IMR-90 (cell line): ENCODE results near the gene TP63. TPM values are rescaled to one million over a fixed set of nuclear protein-coding genes. Genes with fewer than 3 reads are reported as not detected.

Experiments
- ATAC-seq: fragments of 200-7000 bp; cut with Tn5 transposase; 2 replicates; pipeline ENCODE4 v1.9.1; 2020; ENCODE audit warnings: low read depth, mild to moderate bottlenecking, moderate library complexity
- BruUV-seq: library from RNA; stranded (reverse); fragments of 400-500 nt; replicated peaks from 2 replicates; lab custom pipeline; 2021; lab: Mats Ljungman, UMichigan
- CTCF ChIA-PET: fragments of 300-600 bp; formaldehyde crosslinking; extraction: SDS; loops from one replicate; lab custom pipeline; 2021; ENCODE audit warnings: antibody characterized with exemption; lab: Yijun Ruan, JAX
- POLR2A ChIA-PET: fragments of 300-600 bp; sonication (Branson Sonifier 250); formaldehyde crosslinking; loops from one replicate; lab custom pipeline; 2022; ENCODE audit warnings: antibody characterized with exemption; ENCODE audit not compliant: unreplicated experiment; lab: Charles Lee
- DNase-seq: peaks from one replicate; pipeline ENCODE4 v3.0.0; 2013
- H2AFZ ChIP-seq: replicated peaks from 2 replicates; pipeline ENCODE3; 2013; ENCODE audit warnings: low read length, mild to moderate bottlenecking; ENCODE audit not compliant: poor library complexity
- H2AK5ac ChIP-seq: 2 replicates; pipeline ENCODE4 v1.6.1; 2013; ENCODE audit warnings: low read depth, low read length, inconsistent platforms
- H2AK9ac ChIP-seq: replicated peaks from 2 replicates; pipeline ENCODE3; 2013; ENCODE audit warnings: mild to moderate bottlenecking, low read depth, low read length, moderate library complexity; ENCODE audit not compliant: poor library complexity
- H2BK120ac ChIP-seq: 2 replicates; pipeline ENCODE4 v1.6.1; 2013; ENCODE audit warnings: low read depth, low read length, inconsistent platforms
- H2BK15ac ChIP-seq: 3 replicates; pipeline ENCODE4 v1.6.1; 2013; ENCODE audit warnings: low read depth, low read length, inconsistent platforms
- H2BK20ac ChIP-seq: 2 replicates; pipeline ENCODE4 v1.6.1; 2013; ENCODE audit warnings: low read depth, mild to moderate bottlenecking, inconsistent platforms, low read length, moderate library complexity
- H2BK5ac ChIP-seq: 2 replicates; pipeline ENCODE4 v1.6.1; 2013; ENCODE audit warnings: mild to moderate bottlenecking, low read depth, low read length, inconsistent platforms; ENCODE audit not compliant: poor library complexity, severe bottlenecking
- H3K14ac ChIP-seq: replicated peaks from 2 replicates; pipeline ENCODE4 v1.6.1; 2013; ENCODE audit warnings: low read depth, low read length, inconsistent platforms
- H3K18ac ChIP-seq: 2 replicates; pipeline ENCODE4 v1.6.1; 2013; ENCODE audit warnings: low read depth, low read length, control low read depth
- H3K23ac ChIP-seq: 2 replicates; pipeline ENCODE4 v1.6.1; 2013; ENCODE audit warnings: low read depth, low read length, inconsistent platforms
- H3K27ac ChIP-seq: 2 replicates; pipeline ENCODE4 v1.5.1; 2013; ENCODE audit warnings: mild to moderate bottlenecking, control low read depth, low read length; ENCODE audit not compliant: insufficient read depth
- H3K27me3 ChIP-seq: 2 replicates; pipeline ENCODE4 v1.6.1; 2013; ENCODE audit warnings: low read length; ENCODE audit not compliant: control insufficient read depth, insufficient read depth
- H3K36me3 ChIP-seq: 2 replicates; pipeline ENCODE4 v1.6.1; 2013; ENCODE audit warnings: low read length, mixed read lengths; ENCODE audit not compliant: control insufficient read depth, insufficient read depth
- H3K4ac ChIP-seq: 2 replicates; pipeline ENCODE4 v1.6.1; 2013; ENCODE audit warnings: low read depth, low read length, inconsistent platforms
- H3K4me1 ChIP-seq: 2 replicates; pipeline ENCODE4 v1.6.1; 2013; ENCODE audit warnings: low read length, mixed read lengths; ENCODE audit not compliant: control insufficient read depth, insufficient read depth
- H3K4me2 ChIP-seq: 2 replicates; pipeline ENCODE4 v1.6.1; 2013; ENCODE audit warnings: low read depth, mild to moderate bottlenecking, control low read depth, low read length, moderate library complexity
- H3K4me3 ChIP-seq: 2 replicates; pipeline ENCODE4 v1.5.1; 2013; ENCODE audit warnings: low read depth, mild to moderate bottlenecking, control low read depth, low read length, moderate library complexity; ENCODE audit not compliant: insufficient read depth
- H3K56ac ChIP-seq: 2 replicates; pipeline ENCODE4 v1.6.1; 2013; ENCODE audit warnings: low read length, inconsistent platforms; ENCODE audit not compliant: insufficient read depth; ENCODE audit errors: extremely low read depth
- H3K79me1 ChIP-seq, 2 experiments: 2 replicates each; pipeline ENCODE4 v1.6.1; 2013; ENCODE audit warnings: low read length in 2 of 2, inconsistent platforms in 1 of 2, low read depth in 1 of 2
- H3K9ac ChIP-seq: 2 replicates; pipeline ENCODE4 v1.6.1; 2013; ENCODE audit warnings: low read depth, low read length, control low read depth
- H3K9me1 ChIP-seq: 2 replicates; pipeline ENCODE4 v1.6.1; 2013; ENCODE audit warnings: low read length, inconsistent platforms; ENCODE audit not compliant: insufficient read depth
- H3K9me3 ChIP-seq: 2 replicates; pipeline ENCODE4 v1.6.1; 2013; ENCODE audit warnings: low read length; ENCODE audit not compliant: control insufficient read depth, insufficient read depth
- H4K20me1 ChIP-seq: 2 replicates; pipeline ENCODE4 v1.6.1; 2013; ENCODE audit warnings: low read length, inconsistent platforms; ENCODE audit not compliant: insufficient read depth
- H4K5ac ChIP-seq: 2 replicates; pipeline ENCODE4 v1.6.1; 2013; ENCODE audit warnings: mild to moderate bottlenecking, low read depth, low read length, control low read depth
- H4K8ac ChIP-seq, 2 experiments: 2 replicates each; pipeline ENCODE4 v1.6.1; 2013; ENCODE audit warnings: low read depth in 2 of 2, low read length in 2 of 2, control low read depth in 1 of 2, inconsistent platforms in 1 of 2
- H4K91ac ChIP-seq: 2 replicates; pipeline ENCODE4 v1.6.1; 2013; ENCODE audit warnings: low read depth, low read length, inconsistent platforms; ENCODE audit not compliant: insufficient read depth
- BHLHE40 ChIP-seq: fragments of 150-350 bp; IDR thresholded peaks from 2 replicates; pipeline ENCODE4 v1.6.1; 2016; ENCODE audit warnings: mild to moderate bottlenecking, low read depth, low read length
- CEBPB ChIP-seq: IDR thresholded peaks from 2 replicates; pipeline ENCODE4 v1.6.1; 2012; ENCODE audit warnings: low read depth, low read length, improper control_type of control experiment
- CHD1 ChIP-seq: IDR thresholded peaks from 2 replicates; pipeline ENCODE4 v1.6.1; 2012; ENCODE audit warnings: low read depth, low read length, improper control_type of control experiment
- FOS ChIP-seq: fragments of 150-350 bp; IDR thresholded peaks from 2 replicates; pipeline ENCODE4 v1.6.1; 2016; ENCODE audit warnings: low read depth, low read length
- MAFK ChIP-seq: IDR thresholded peaks from 2 replicates; pipeline ENCODE4 v1.6.1; 2012; ENCODE audit warnings: low read depth, low read length, improper control_type of control experiment
- MAZ ChIP-seq: IDR thresholded peaks from 2 replicates; pipeline ENCODE4 v1.6.1; 2012; ENCODE audit warnings: low read depth, mild to moderate bottlenecking, low read length, improper control_type of control experiment, moderate library complexity, borderline replicate concordance
- MXI1 ChIP-seq: IDR thresholded peaks from 2 replicates; pipeline ENCODE4 v1.6.1; 2012; ENCODE audit warnings: low read depth, mild to moderate bottlenecking, low read length, moderate library complexity, borderline replicate concordance
- NFE2L2 ChIP-seq: fragments of 150-350 bp; IDR thresholded peaks from 2 replicates; pipeline ENCODE4 v1.6.1; 2016; ENCODE audit warnings: low read depth, mild to moderate bottlenecking, low read length
- POLR2A ChIP-seq: IDR thresholded peaks from 2 replicates; pipeline ENCODE4 v1.6.1; 2012; ENCODE audit warnings: mild to moderate bottlenecking, low read depth, low read length
- RAD21 ChIP-seq: IDR thresholded peaks from 2 replicates; pipeline ENCODE4 v1.6.1; 2012; ENCODE audit warnings: low read length, improper control_type of control experiment
- RCOR1 ChIP-seq: IDR thresholded peaks from 2 replicates; pipeline ENCODE4 v1.6.1; 2012; ENCODE audit warnings: mild to moderate bottlenecking, low read length, improper control_type of control experiment; ENCODE audit not compliant: insufficient replicate concordance
- RFX5 ChIP-seq: IDR thresholded peaks from 2 replicates; pipeline ENCODE4 v1.8.0; 2012; ENCODE audit warnings: low read depth, mild to moderate bottlenecking, low read length, moderate library complexity
- SMC3 ChIP-seq: fragments of 150-350 bp; IDR thresholded peaks from 2 replicates; pipeline ENCODE4 v1.6.1; 2016; ENCODE audit warnings: low read depth, mild to moderate bottlenecking, antibody characterized with exemption, low read length, moderate library complexity
- USF2 ChIP-seq: fragments of 150-350 bp; IDR thresholded peaks from 2 replicates; pipeline ENCODE4 v1.6.1; 2017; ENCODE audit warnings: mild to moderate bottlenecking, antibody characterized with exemption, low read length, low read depth
- dilution Hi-C: fragments of 300-500 bp; cut with HindIII; formaldehyde crosslinking; loops from one replicate; pipeline ENCODE4 v1.14.3; 2018; ENCODE audit warnings: low sequenced_read_pairs; ENCODE audit not compliant: unreplicated experiment
- in situ Hi-C: fragments of 300-500 bp; cut with MboI; formaldehyde crosslinking; loops from 3 replicates; pipeline ENCODE4 v1.14.3; 2019; ENCODE audit warnings: low sequenced_read_pairs, inconsistent platforms, mixed read lengths
- intact Hi-C: fragments of 100-400 bp; cut with micrococcal nuclease; formaldehyde crosslinking; loops from 2 replicates; pipeline ENCODE4 v1.10.0; 2022
- polyA plus RNA-seq, 3 experiments: library from polyadenylated mRNA; depleted of rRNA; stranded (reverse); fragments of >200 nt; gene quantifications; 2 replicates each; pipeline ENCODE4 v1.2.3, GENCODE V29; 2012; ENCODE audit warnings: low replicate concordance in 1 of 3
- total RNA-seq: library from RNA; depleted of rRNA; stranded (reverse); fragments of >200 nt; gene quantifications from 2 replicates; pipeline ENCODE4 v1.2.3, GENCODE V29; 2012
- TF ChIP-seq, protein P1 (sequence below): conservative IDR thresholded peaks from 2 replicates; pipeline ENCODE4 v1.5.1; 2012; ENCODE audit warnings: mild to moderate bottlenecking, low read depth, low read length, improper control_type of control experiment
- TF ChIP-seq, protein P2 (sequence below): fragments of 150-350 bp; IDR thresholded peaks from 2 replicates; pipeline ENCODE4 v1.6.1; 2016; ENCODE audit warnings: low read depth, mild to moderate bottlenecking, low read length, moderate library complexity, borderline replicate concordance

Gene TP63
- total and polyA plus RNA-seq, 2 of the 4 experiments (the other 2 are of a cell fraction): not detected

DNA sequence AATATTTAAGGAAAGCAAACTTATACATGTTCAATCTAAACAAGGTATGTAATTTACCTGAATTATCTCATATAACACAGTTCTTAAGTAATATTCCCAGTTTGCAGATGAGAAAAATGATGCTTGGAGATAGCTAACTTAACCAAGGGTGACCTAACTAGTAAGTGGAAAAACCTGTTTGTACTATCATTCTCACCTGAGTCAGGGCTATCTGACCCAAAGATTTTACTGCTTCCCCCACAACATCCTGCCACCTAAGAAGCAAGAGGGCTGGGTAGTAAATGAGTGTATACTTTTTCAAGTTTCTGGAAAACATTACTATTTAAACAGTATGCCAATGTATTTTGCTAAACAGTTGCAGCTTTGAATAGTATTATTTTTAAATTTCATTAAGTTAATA lies 10.6 kb downstream of the TP63 start:
- dilution Hi-C loops (no loop called here), intact Hi-C loops (no loop called here), in situ Hi-C loops (no loop called here)
- Histone ChIP-seq H4K8ac (no peak overlapping the region), H3K9ac (no peak overlapping the region), H3K23ac (no peak overlapping the region), H3K9me1 (no peaks in the 10 kb centered on the region), H2BK20ac (no peak overlapping the region), H3K79me1 (no peaks in the 10 kb centered on the region), H3K27ac (no peak overlapping the region), H4K91ac (no peak overlapping the region), H3K27me3 (peaks cover 1% of the 10 kb centered on the region; the same call in 1 of the 2 replicates), H2AFZ (no peak overlapping the region), H2AK5ac (no peak overlapping the region), H3K4me3 (no peak overlapping the region), H2BK15ac (no peak overlapping the region), H3K56ac (no peak overlapping the region), H4K20me1 (no peaks in the 10 kb centered on the region), H3K9me3 (no peaks in the 10 kb centered on the region), H3K4me1 (no peaks in the 10 kb centered on the region), H3K4ac (no peak overlapping the region), H4K5ac (no peak overlapping the region), H3K18ac (no peak overlapping the region), H2BK120ac (no peak overlapping the region), H2BK5ac (no peak overlapping the region), H3K4me2 (no peak overlapping the region), H3K36me3 (no peaks in the 10 kb centered on the region), H2AK9ac (no peak overlapping the region), H3K14ac (no peak overlapping the region)
- CTCF ChIA-PET: no interaction called here
- no peak for ATAC-seq
- TF ChIP-seq FOS: no peak
- TF ChIP-seq NFE2L2: no peak
- TF ChIP-seq, protein P1, sequence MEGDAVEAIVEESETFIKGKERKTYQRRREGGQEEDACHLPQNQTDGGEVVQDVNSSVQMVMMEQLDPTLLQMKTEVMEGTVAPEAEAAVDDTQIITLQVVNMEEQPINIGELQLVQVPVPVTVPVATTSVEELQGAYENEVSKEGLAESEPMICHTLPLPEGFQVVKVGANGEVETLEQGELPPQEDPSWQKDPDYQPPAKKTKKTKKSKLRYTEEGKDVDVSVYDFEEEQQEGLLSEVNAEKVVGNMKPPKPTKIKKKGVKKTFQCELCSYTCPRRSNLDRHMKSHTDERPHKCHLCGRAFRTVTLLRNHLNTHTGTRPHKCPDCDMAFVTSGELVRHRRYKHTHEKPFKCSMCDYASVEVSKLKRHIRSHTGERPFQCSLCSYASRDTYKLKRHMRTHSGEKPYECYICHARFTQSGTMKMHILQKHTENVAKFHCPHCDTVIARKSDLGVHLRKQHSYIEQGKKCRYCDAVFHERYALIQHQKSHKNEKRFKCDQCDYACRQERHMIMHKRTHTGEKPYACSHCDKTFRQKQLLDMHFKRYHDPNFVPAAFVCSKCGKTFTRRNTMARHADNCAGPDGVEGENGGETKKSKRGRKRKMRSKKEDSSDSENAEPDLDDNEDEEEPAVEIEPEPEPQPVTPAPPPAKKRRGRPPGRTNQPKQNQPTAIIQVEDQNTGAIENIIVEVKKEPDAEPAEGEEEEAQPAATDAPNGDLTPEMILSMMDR: no peak
- no peak for TF ChIP-seq CEBPB
- no peak for TF ChIP-seq RFX5
- TF ChIP-seq, protein P2, sequence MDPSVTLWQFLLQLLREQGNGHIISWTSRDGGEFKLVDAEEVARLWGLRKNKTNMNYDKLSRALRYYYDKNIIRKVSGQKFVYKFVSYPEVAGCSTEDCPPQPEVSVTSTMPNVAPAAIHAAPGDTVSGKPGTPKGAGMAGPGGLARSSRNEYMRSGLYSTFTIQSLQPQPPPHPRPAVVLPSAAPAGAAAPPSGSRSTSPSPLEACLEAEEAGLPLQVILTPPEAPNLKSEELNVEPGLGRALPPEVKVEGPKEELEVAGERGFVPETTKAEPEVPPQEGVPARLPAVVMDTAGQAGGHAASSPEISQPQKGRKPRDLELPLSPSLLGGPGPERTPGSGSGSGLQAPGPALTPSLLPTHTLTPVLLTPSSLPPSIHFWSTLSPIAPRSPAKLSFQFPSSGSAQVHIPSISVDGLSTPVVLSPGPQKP: no peak
- no peak for TF ChIP-seq MXI1
- TF ChIP-seq POLR2A: no peak
- TF ChIP-seq USF2: no peak
- no peak for TF ChIP-seq BHLHE40
- TF ChIP-seq MAZ: no peak
- TF ChIP-seq RAD21: no peak
- no peak for TF ChIP-seq SMC3
- no peak for TF ChIP-seq RCOR1
- no peak for TF ChIP-seq CHD1
- no peak for TF ChIP-seq MAFK
- no peak for DNase-seq
- POLR2A ChIA-PET: no interaction called here
- BruUV-seq: no TSS peak
